Erythroblast (primary cell): ENCODE data around the gene PLEKHJ1.

Source experiments
- GATA1 ChIP-seq: IDR thresholded peaks from 2 replicates; pipeline ENCODE4 v1.6.1; 2011; ENCODE audit warnings: low read depth, mild to moderate bottlenecking, control low read depth, low read length, moderate library complexity
- POLR2A ChIP-seq: IDR thresholded peaks from 2 replicates; pipeline ENCODE4 v1.6.1; 2011; ENCODE audit warnings: mild to moderate bottlenecking, low read length

DNA sequence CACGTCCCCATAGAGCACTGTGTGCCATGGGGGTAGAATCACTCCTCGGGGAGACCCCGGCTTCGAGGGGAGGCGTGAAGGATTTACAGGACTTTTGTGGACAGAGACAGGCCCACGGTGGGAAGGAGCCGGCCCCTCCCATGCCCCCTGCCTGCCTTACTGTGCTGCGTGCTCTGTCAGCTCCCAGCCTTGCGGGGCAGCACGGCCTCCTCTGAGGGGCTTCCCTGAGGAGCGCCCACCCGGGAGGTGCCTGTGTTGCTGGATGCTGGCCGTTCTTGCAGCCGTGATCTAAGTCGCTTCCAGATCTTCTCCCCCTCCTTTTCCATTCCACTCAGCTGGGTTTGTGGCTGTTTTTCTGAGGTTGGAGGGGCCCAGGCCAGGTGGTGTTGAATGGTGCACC, 29.1 kb downstream of the PLEKHJ1 start:
- no peak for TF ChIP-seq POLR2A
- TF ChIP-seq GATA1: no peak
